PFSK-1 (cell line): ENCODE measurements around the gene BCL7C.

Experiments used
- FOXP2 ChIP-seq: optimal IDR thresholded peaks from 2 replicates; pipeline ENCODE3; 2011; ENCODE audit warnings: borderline replicate concordance, control low read depth, inconsistent platforms; ENCODE audit not compliant: insufficient read depth; ENCODE audit errors: extremely low read length, extremely low read depth
- POLR2AphosphoS5 ChIP-seq: IDR thresholded peaks from 2 replicates; pipeline ENCODE4 v1.6.1; 2012; ENCODE audit warnings: low read depth, mild to moderate bottlenecking, control low read depth, low read length, moderate library complexity
- REST ChIP-seq, 2 experiments: IDR thresholded peaks; 2 replicates each; pipeline versions ENCODE4 v1.6.1 to v1.8.0; 2011 to 2012; ENCODE audit warnings: low read depth in 2 of 2, low read length in 2 of 2, control low read depth in 1 of 2, inconsistent platforms in 1 of 2, mild to moderate bottlenecking in 1 of 2, moderate library complexity in 1 of 2; ENCODE audit not compliant: insufficient read depth in 1 of 2
- SIN3A ChIP-seq: IDR thresholded peaks from 2 replicates; pipeline ENCODE4 v1.6.1; 2012; ENCODE audit warnings: mild to moderate bottlenecking, low read length, moderate library complexity, borderline replicate concordance; ENCODE audit not compliant: insufficient read depth
- TAF1 ChIP-seq: IDR thresholded peaks from 2 replicates; pipeline ENCODE4 v1.6.1; 2012; ENCODE audit warnings: low read length, control low read depth, borderline replicate concordance; ENCODE audit not compliant: insufficient read depth

- TF ChIP-seq REST (IDR thresholded peaks at IDR 0.05; ENCODE audit: insufficient read depth in 1 of 2, low read depth in 2 of 2, low read length in 2 of 2) = no peak
- TF ChIP-seq POLR2AphosphoS5 = no peak
- no peak for TF ChIP-seq TAF1
- TF ChIP-seq FOXP2 = peak; percentile 62
- no peak for TF ChIP-seq SIN3A
Observed at GRCh38 chr16:30896889-30897733, 3.2 kb upstream of the BCL7C start.
